Trophoblast cell (in vitro differentiated cells and primary cell): ENCODE measurements around the gene ZIC5.

Source experiments
- DNase-seq, 2 donors: peaks; one replicate each; pipeline ENCODE4 v3.0.0-alpha.2; 2016
- H2AFZ ChIP-seq: 2 replicates; pipeline ENCODE4 v1.6.1; 2013; ENCODE audit warnings: low read length, moderate library complexity, mild to moderate bottlenecking; ENCODE audit not compliant: insufficient read depth, poor library complexity
- H2AK5ac ChIP-seq: 2 replicates; pipeline ENCODE4 v1.6.1; 2013; ENCODE audit warnings: mild to moderate bottlenecking, low read length
- H2BK120ac ChIP-seq: 2 replicates; pipeline ENCODE4 v1.6.1; 2013; ENCODE audit warnings: low read length, mild to moderate bottlenecking, moderate library complexity; ENCODE audit not compliant: insufficient read depth, poor library complexity
- H2BK12ac ChIP-seq: 2 replicates; pipeline ENCODE4 v1.6.1; 2013; ENCODE audit warnings: mild to moderate bottlenecking, low read length, moderate library complexity
- H2BK5ac ChIP-seq: 2 replicates; pipeline ENCODE4 v1.6.1; 2013; ENCODE audit warnings: low read length, low read depth, moderate library complexity, mild to moderate bottlenecking; ENCODE audit not compliant: poor library complexity
- H3K14ac ChIP-seq: 2 replicates; pipeline ENCODE4 v1.6.1; 2013; ENCODE audit warnings: mild to moderate bottlenecking, low read length
- H3K18ac ChIP-seq: 2 replicates; pipeline ENCODE4 v1.6.1; 2013; ENCODE audit warnings: mild to moderate bottlenecking, low read length
- H3K23ac ChIP-seq: 2 replicates; pipeline ENCODE4 v1.6.1; 2013; ENCODE audit warnings: low read length
- H3K27ac ChIP-seq: 2 replicates; pipeline ENCODE4 v1.5.1; 2013; ENCODE audit warnings: low read depth, mild to moderate bottlenecking, inconsistent platforms, low read length, moderate library complexity
- H3K27me3 ChIP-seq: 2 replicates; pipeline ENCODE4 v1.6.1; 2013; ENCODE audit warnings: inconsistent platforms, mild to moderate bottlenecking, low read length, moderate library complexity; ENCODE audit not compliant: insufficient read depth
- H3K36me3 ChIP-seq, 2 experiments: 1 replicate in 1 of 2; 2 replicates in 1 of 2; pipeline ENCODE4 v1.6.1; 2013; ENCODE audit warnings: low read length in 2 of 2, mild to moderate bottlenecking in 2 of 2, moderate library complexity in 1 of 2; ENCODE audit not compliant: insufficient read depth in 2 of 2, control insufficient read depth in 1 of 2
- H3K4ac ChIP-seq: 2 replicates; pipeline ENCODE4 v1.6.1; 2013; ENCODE audit warnings: low read depth, mild to moderate bottlenecking, low read length, moderate library complexity
- H3K4me1 ChIP-seq, 2 experiments: 1 replicate in 1 of 2; 2 replicates in 1 of 2; pipeline ENCODE4 v1.6.1; 2013; ENCODE audit warnings: low read length in 2 of 2, mild to moderate bottlenecking in 2 of 2, moderate library complexity in 1 of 2; ENCODE audit not compliant: insufficient read depth in 2 of 2, control insufficient read depth in 1 of 2
- H3K4me2 ChIP-seq: 2 replicates; pipeline ENCODE4 v1.6.1; 2013; ENCODE audit warnings: inconsistent platforms, mild to moderate bottlenecking, low read length, moderate library complexity
- H3K4me3 ChIP-seq: 2 replicates; pipeline ENCODE4 v1.5.1; 2013; ENCODE audit warnings: mild to moderate bottlenecking, low read depth, low read length, inconsistent platforms
- H3K79me1 ChIP-seq: one replicate; pipeline ENCODE4 v1.6.1; 2013; ENCODE audit warnings: low read length
- H3K79me2 ChIP-seq: 2 replicates; pipeline ENCODE4 v1.6.1; 2013; ENCODE audit warnings: low read length, mild to moderate bottlenecking; ENCODE audit not compliant: control insufficient read depth, insufficient read depth, poor library complexity
- H3K9ac ChIP-seq: 2 replicates; pipeline ENCODE4 v1.6.1; 2013; ENCODE audit warnings: mild to moderate bottlenecking, low read length
- H3K9me3 ChIP-seq: 2 replicates; pipeline ENCODE4 v1.6.1; 2013; ENCODE audit warnings: low read depth, mild to moderate bottlenecking, control low read depth, inconsistent platforms, low read length; ENCODE audit not compliant: insufficient read depth
- H4K12ac ChIP-seq: 2 replicates; pipeline ENCODE4 v1.6.1; 2013; ENCODE audit warnings: low read depth, mild to moderate bottlenecking, low read length, moderate library complexity
- H4K8ac ChIP-seq: 2 replicates; pipeline ENCODE4 v1.6.1; 2013; ENCODE audit warnings: low read depth, mild to moderate bottlenecking, low read length, moderate library complexity
- H4K91ac ChIP-seq: one replicate; pipeline ENCODE4 v1.6.1; 2013; ENCODE audit warnings: low read depth, mild to moderate bottlenecking, low read length, moderate library complexity
- WGBS: extraction: QIAGEN DNeasy Blood & Tissue Kit; methylation state at CpG from one replicate; pipeline ENCODE4 v1.1.7; 2013; ENCODE audit warnings: missing lambda C conversion rate; ENCODE audit not compliant: insufficient read length, insufficient coverage; ENCODE audit errors: extremely low coverage; 5-methylcytosine and 5-hydroxymethylcytosine counted together

Gene ZIC5

GRCh38 chr13:99984461-99985240, 13.1 kb upstream of the ZIC5 start:
- no peak for DNase-seq
- Histone ChIP-seq H3K27me3 (peaks cover 85% of the 10 kb centered on the region), H4K12ac (no peak overlapping the region), H3K27ac (no peak overlapping the region), H4K91ac (no peak overlapping the region), H3K18ac (no peak overlapping the region), H3K4ac (no peak overlapping the region), H2AFZ (no peak overlapping the region), H2BK12ac (no peak overlapping the region), H3K79me1 (no peaks in the 10 kb centered on the region), H2BK120ac (no peak overlapping the region), H3K9me3 (peaks cover 4% of the 10 kb centered on the region), H3K14ac (no peak overlapping the region), H3K4me1 (peaks cover 7 to 23% of the 10 kb centered on the region in 2 experiments), H3K79me2 (no peaks in the 10 kb centered on the region), H3K4me3 (no peak overlapping the region), H4K8ac (no peak overlapping the region), H3K9ac (no peak overlapping the region), H3K23ac (no peak overlapping the region), H2BK5ac (no peak overlapping the region), H3K4me2 (no peak overlapping the region), H3K36me3 (no peaks in the 10 kb centered on the region), H2AK5ac (no peak overlapping the region)
- no CpG with 5 or more reads among the region's 44 CpGs for WGBS

GRCh38 chr13:99983499-99984401, 12.2 kb upstream of the ZIC5 start:
- H3K27ac ChIP-seq: no peak overlapping the region
- no peak overlapping the region for H2AFZ ChIP-seq
- no peak overlapping the region for H4K12ac ChIP-seq
- no peak overlapping the region for H3K23ac ChIP-seq
- H3K18ac ChIP-seq: no peak overlapping the region
- H3K4ac ChIP-seq: no peak overlapping the region
- H3K4me2 ChIP-seq: no peak overlapping the region
- H3K79me2 ChIP-seq: no peaks in the 10 kb centered on the region
- WGBS: no CpG with 5 or more reads among the region's 42 CpGs
- H3K27me3 ChIP-seq: peaks cover 85% of the 10 kb centered on the region
- DNase-seq: no peak
- H3K9me3 ChIP-seq: peaks cover 4% of the 10 kb centered on the region
- no peaks in the 10 kb centered on the region for H3K79me1 ChIP-seq
- H4K8ac ChIP-seq: no peak overlapping the region
- no peak overlapping the region for H4K91ac ChIP-seq
- no peak overlapping the region for H2BK12ac ChIP-seq
- H2BK120ac ChIP-seq: no peak overlapping the region
- H3K4me3 ChIP-seq: no peak overlapping the region
- no peak overlapping the region for H3K14ac ChIP-seq
- no peak overlapping the region for H2AK5ac ChIP-seq
- H2BK5ac ChIP-seq: no peak overlapping the region
- no peaks in the 10 kb centered on the region for H3K36me3 ChIP-seq
- no peak overlapping the region for H3K9ac ChIP-seq
- peaks cover 7 to 24% of the 10 kb centered on the region in 2 experiments for H3K4me1 ChIP-seq

GRCh38 chr13:99982731-99983498, 11.3 kb upstream of the ZIC5 start:
- Histone ChIP-seq H4K12ac (no peak overlapping the region), H4K8ac (no peak overlapping the region), H3K27ac (no peak overlapping the region), H2AFZ (no peak overlapping the region), H2BK120ac (no peak overlapping the region), H3K9me3 (peaks cover 4% of the 10 kb centered on the region), H4K91ac (no peak overlapping the region), H2BK5ac (no peak overlapping the region), H3K14ac (no peak overlapping the region), H3K4me3 (no peak overlapping the region), H3K36me3 (no peaks in the 10 kb centered on the region), H3K79me2 (no peaks in the 10 kb centered on the region), H3K18ac (no peak overlapping the region), H3K4me2 (no peak overlapping the region), H2BK12ac (no peak overlapping the region), H3K4ac (no peak overlapping the region), H3K4me1 (peaks cover 7 to 24% of the 10 kb centered on the region in 2 experiments), H3K27me3 (peaks cover 85% of the 10 kb centered on the region), H3K9ac (no peak overlapping the region), H3K23ac (no peak overlapping the region), H2AK5ac (no peak overlapping the region), H3K79me1 (no peaks in the 10 kb centered on the region)
- no CpG with 5 or more reads among the region's 48 CpGs for WGBS
- no peak for DNase-seq

- Histone ChIP-seq H3K23ac (no peak overlapping the region), H3K9me3 (peaks cover 4% of the 10 kb centered on the region), H4K8ac (no peak overlapping the region), H2AFZ (peak overlapping the region; percentile 54), H3K79me2 (no peaks in the 10 kb centered on the region), H4K91ac (no peak overlapping the region), H3K18ac (no peak overlapping the region), H2BK120ac (no peak overlapping the region), H4K12ac (no peak overlapping the region), H2AK5ac (no peak overlapping the region), H2BK5ac (no peak overlapping the region), H3K4me1 (peaks cover 7 to 24% of the 10 kb centered on the region in 2 experiments), H3K9ac (no peak overlapping the region), H3K4ac (no peak overlapping the region), H3K4me2 (peak overlapping the region; percentile 54), H3K4me3 (no peak overlapping the region), H3K27ac (no peak overlapping the region), H3K27me3 (peaks cover 83% of the 10 kb centered on the region), H2BK12ac (no peak overlapping the region), H3K36me3 (no peaks in the 10 kb centered on the region), H3K14ac (no peak overlapping the region), H3K79me1 (no peaks in the 10 kb centered on the region)
- WGBS: no CpG with 5 or more reads among the region's 98 CpGs
- peak; percentile 20 to 47 for DNase-seq
Observed at GRCh38 chr13:99982036-99982730, 10.6 kb upstream of the ZIC5 start.
